H9 (cell line): ENCODE data around the gene DRGX. TPM values are rescaled to one million over a fixed set of nuclear protein-coding genes. Genes with fewer than 3 reads are reported as not detected.

ENCODE experiments used
- DNase-seq: peaks from one replicate; pipeline ENCODE4 v3.0.0-alpha.2; 2017
- H2AFZ ChIP-seq: one replicate; pipeline ENCODE4 v1.6.1; 2013; ENCODE audit warnings: mild to moderate bottlenecking, low read length, control low read depth, moderate library complexity
- H2AK5ac ChIP-seq: 2 replicates; pipeline ENCODE4 v1.6.1; 2013; ENCODE audit warnings: low read length, control low read depth, mixed read lengths; ENCODE audit not compliant: insufficient read length
- H2BK120ac ChIP-seq: one replicate; pipeline ENCODE4 v1.6.1; 2013; ENCODE audit warnings: low read depth, mild to moderate bottlenecking, low read length, control low read depth, inconsistent platforms; ENCODE audit not compliant: poor library complexity, severe bottlenecking
- H2BK12ac ChIP-seq: 2 replicates; pipeline ENCODE4 v1.6.1; 2013; ENCODE audit warnings: low read length, control low read depth, mixed read lengths, low read depth; ENCODE audit not compliant: insufficient read length
- H2BK15ac ChIP-seq: 2 replicates; pipeline ENCODE4 v1.6.1; 2013; ENCODE audit warnings: low read depth, low read length, control low read depth
- H2BK20ac ChIP-seq: one replicate; pipeline ENCODE4 v1.6.1; 2013; ENCODE audit warnings: low read depth, mild to moderate bottlenecking, low read length, control low read depth, inconsistent platforms; ENCODE audit not compliant: poor library complexity, severe bottlenecking
- H2BK5ac ChIP-seq: 2 replicates; pipeline ENCODE4 v1.6.1; 2013; ENCODE audit warnings: low read length, control low read depth, mixed read lengths; ENCODE audit not compliant: insufficient read length
- H3K14ac ChIP-seq: 2 replicates; pipeline ENCODE4 v1.6.1; 2013; ENCODE audit warnings: low read length, control low read depth; ENCODE audit not compliant: insufficient read depth
- H3K18ac ChIP-seq: 2 replicates; pipeline ENCODE4 v1.6.1; 2013; ENCODE audit warnings: low read depth, mild to moderate bottlenecking, mixed read lengths, low read length, control low read depth; ENCODE audit not compliant: insufficient read length
- H3K23ac ChIP-seq: 2 replicates; pipeline ENCODE4 v1.6.1; 2013; ENCODE audit warnings: low read length, control low read depth, mixed read lengths, low read depth; ENCODE audit not compliant: insufficient read length
- H3K23me2 ChIP-seq: 2 replicates; pipeline ENCODE4 v1.6.1; 2013; ENCODE audit warnings: low read depth, mild to moderate bottlenecking, mixed read lengths, low read length, control low read depth; ENCODE audit not compliant: insufficient read length, poor library complexity, severe bottlenecking
- H3K27ac ChIP-seq: 2 replicates; pipeline ENCODE4 v1.5.1; 2013; ENCODE audit warnings: low read length, control low read depth, mixed read lengths, low read depth; ENCODE audit not compliant: insufficient read length
- H3K27me3 ChIP-seq: 2 replicates; pipeline ENCODE4 v1.6.1; 2013; ENCODE audit warnings: low read length, control low read depth, inconsistent platforms; ENCODE audit not compliant: insufficient read depth
- H3K4ac ChIP-seq: 2 replicates; pipeline ENCODE4 v1.6.1; 2013; ENCODE audit warnings: low read depth, mild to moderate bottlenecking, control low read depth, inconsistent platforms, low read length, moderate library complexity
- H3K4me1 ChIP-seq: 2 replicates; pipeline ENCODE4 v1.6.1; 2013; ENCODE audit warnings: low read length, control low read depth, inconsistent platforms; ENCODE audit not compliant: insufficient read depth
- H3K4me2 ChIP-seq: 2 replicates; pipeline ENCODE4 v1.6.1; 2013; ENCODE audit warnings: low read length, control low read depth, mixed read lengths; ENCODE audit not compliant: insufficient read length, insufficient read depth
- H3K56ac ChIP-seq: 2 replicates; pipeline ENCODE4 v1.6.1; 2013; ENCODE audit warnings: low read depth, mild to moderate bottlenecking, mixed read lengths, low read length, control low read depth; ENCODE audit not compliant: insufficient read length
- H3K79me1 ChIP-seq: 2 replicates; pipeline ENCODE4 v1.6.1; 2013; ENCODE audit warnings: low read depth, mild to moderate bottlenecking, moderate library complexity, low read length, control low read depth, inconsistent platforms; ENCODE audit not compliant: insufficient read depth, poor library complexity, severe bottlenecking
- H3K79me2 ChIP-seq: 2 replicates; pipeline ENCODE4 v1.6.1; 2013; ENCODE audit warnings: low read length, control low read depth, inconsistent platforms; ENCODE audit not compliant: insufficient read depth
- H3K9ac ChIP-seq: 2 replicates; pipeline ENCODE4 v1.6.1; 2013; ENCODE audit warnings: low read length, control low read depth, mixed read lengths; ENCODE audit not compliant: insufficient read length; ENCODE audit errors: extremely low read depth
- H3K9me3 ChIP-seq: one replicate; pipeline ENCODE4 v1.6.1; 2013; ENCODE audit warnings: low read depth, low read length, inconsistent platforms; ENCODE audit not compliant: control insufficient read depth
- H3T11ph ChIP-seq: one replicate; pipeline ENCODE4 v1.6.1; 2013; ENCODE audit warnings: mild to moderate bottlenecking, low read length, control low read depth, inconsistent platforms
- H4K20me1 ChIP-seq: one replicate; pipeline ENCODE4 v1.6.1; 2013; ENCODE audit not compliant: control insufficient read depth, insufficient read length, insufficient read depth
- H4K5ac ChIP-seq: 2 replicates; pipeline ENCODE4 v1.6.1; 2013; ENCODE audit warnings: low read depth, mild to moderate bottlenecking, mixed read lengths, low read length, control low read depth; ENCODE audit not compliant: insufficient read length
- H4K8ac ChIP-seq: replicated peaks from 2 replicates; pipeline ENCODE4 v1.6.1; 2013; ENCODE audit warnings: low read length, control low read depth, mixed read lengths, low read depth; ENCODE audit not compliant: insufficient read length
- H4K91ac ChIP-seq: 2 replicates; pipeline ENCODE4 v1.6.1; 2013; ENCODE audit warnings: low read depth, mild to moderate bottlenecking, moderate library complexity, mixed read lengths, low read length, control low read depth; ENCODE audit not compliant: insufficient read length
- H3K27ac Mint-ChIP-seq, 3 experiments: 2 replicates in 2 of 3; 3 replicates in 1 of 3; pipeline ENCODE4 v1.8.0; 2020 to 2021; ENCODE audit warnings: mixed read lengths in 3 of 3, mild to moderate bottlenecking in 1 of 3, moderate library complexity in 1 of 3
- H3K27me3 Mint-ChIP-seq: 2 replicates; pipeline ENCODE4 v1.8.0; 2021; ENCODE audit warnings: low read depth, mild to moderate bottlenecking, moderate library complexity, mixed read lengths
- H3K36me3 Mint-ChIP-seq, 3 experiments: 2 replicates in 2 of 3; 3 replicates in 1 of 3; pipeline ENCODE4 v1.8.0; 2020 to 2021; ENCODE audit warnings: low read depth in 3 of 3, mixed read lengths in 3 of 3; ENCODE audit not compliant: insufficient read depth in 1 of 3
- H3K4me1 Mint-ChIP-seq, 2 experiments: 2 replicates each; pipeline ENCODE4 v1.8.0; 2020; ENCODE audit warnings: mixed read lengths in 2 of 2
- H3K4me3 Mint-ChIP-seq, 2 experiments: 2 replicates in 1 of 2; 3 replicates in 1 of 2; pipeline ENCODE4 v1.8.0; 2020 to 2021; ENCODE audit warnings: mild to moderate bottlenecking in 2 of 2, mixed read lengths in 2 of 2, moderate library complexity in 1 of 2
- H3K9me3 Mint-ChIP-seq, 2 experiments: 2 replicates in 1 of 2; 3 replicates in 1 of 2; pipeline ENCODE4 v1.8.0; 2020; ENCODE audit warnings: mild to moderate bottlenecking in 2 of 2, mixed read lengths in 2 of 2, moderate library complexity in 1 of 2
- CTCF ChIP-seq: fragments of 200-600 bp; sonication (generic); conservative IDR thresholded peaks from 3 replicates; pipeline ENCODE4 v1.8.0; 2021; ENCODE audit warnings: antibody characterized with exemption, mild to moderate bottlenecking
- WGBS: extraction: QIAGEN DNeasy Blood & Tissue Kit; methylation state at CpG from one replicate; pipeline ENCODE4 v1.1.7; 2013; ENCODE audit warnings: missing lambda C conversion rate, low lambda C conversion rate, mixed read lengths; ENCODE audit not compliant: insufficient read length; ENCODE audit errors: extremely low coverage; 5-methylcytosine and 5-hydroxymethylcytosine counted together
- total RNA-seq: library from RNA; stranded (reverse); gene quantifications from 2 replicates; pipeline ENCODE4 v1.2.1, GENCODE V29; 2021

DRGX gene
- total RNA-seq, 1 experiment from 2014 or later: not detected

- Histone ChIP-seq H2BK15ac (no peak overlapping the region), H2BK120ac (no peak overlapping the region), H2AK5ac (no peak overlapping the region), H4K5ac (no peak overlapping the region), H2AFZ (no peak overlapping the region), H3K4me2 (no peak overlapping the region), H3K79me2 (no peaks in the 10 kb centered on the region), H4K20me1 (no peaks in the 10 kb centered on the region), H3K27ac (no peak overlapping the region), H3K56ac (no peak overlapping the region), H3K27me3 (no peaks in the 10 kb centered on the region), H3K23ac (no peak overlapping the region), H2BK12ac (no peak overlapping the region), H3K9me3 (no peaks in the 10 kb centered on the region), H3K9ac (no peak overlapping the region), H3K4me1 (no peaks in the 10 kb centered on the region), H3K4ac (no peak overlapping the region), H3K79me1 (no peaks in the 10 kb centered on the region), H4K91ac (no peak overlapping the region), H3K14ac (no peak overlapping the region), H3T11ph (no peak overlapping the region), H3K23me2 (no peaks in the 10 kb centered on the region), H4K8ac (no peak overlapping the region), H2BK5ac (no peak overlapping the region), H2BK20ac (no peak overlapping the region), H3K18ac (no peak overlapping the region)
- TF ChIP-seq CTCF: no peak
- DNase-seq: no peak
- Mint-ChIP-seq H3K4me3 (no peak overlapping the region), H3K36me3 (peaks cover 0 to 5% (median 0%) of the 10 kb centered on the region in 3 experiments; a peak in 2 of 7 replicates), H3K4me1 (peaks cover 4 to 11% of the 10 kb centered on the region in 2 experiments; a peak in 3 of 4 replicates), H3K27me3 (peaks cover 4% of the 10 kb centered on the region; the same call in 1 of the 2 replicates), H3K9me3 (peaks cover 2 to 21% of the 10 kb centered on the region in 2 experiments; a peak in 3 of 5 replicates), H3K27ac (no peak overlapping the region)
- WGBS: no CpG with 5 or more reads among the region's 2 CpGs
Observed at GRCh38 chr10:49433069-49433468, 37.2 kb upstream of the DRGX start.
